T-helper 1 cell (primary cell): ENCODE measurements around the gene IGSF3.

Source experiments
- DNase-seq, 5 donors: peaks; one replicate each; pipeline ENCODE4 v3.0.0-alpha.2; 2012 to 2020

The IGSF3 gene

DNA sequence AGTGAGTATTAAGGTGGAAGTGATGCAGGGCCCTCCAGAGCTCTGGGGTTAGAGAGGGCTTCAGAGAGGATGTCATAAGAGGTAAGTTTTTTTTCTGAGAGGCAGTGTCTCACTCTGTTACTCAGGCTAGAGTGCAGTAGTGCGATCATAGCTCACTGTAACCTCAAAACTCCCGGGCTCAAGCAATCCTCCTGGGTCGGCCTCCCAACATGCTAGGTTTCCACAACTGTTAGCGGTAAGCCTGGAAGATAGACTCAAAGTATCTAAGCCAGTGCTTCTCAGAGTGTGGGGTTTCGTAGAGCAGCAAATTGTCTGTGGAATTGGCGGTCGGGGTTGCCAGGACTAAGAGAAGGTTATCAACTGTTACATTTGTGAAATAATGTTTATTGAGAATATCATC is 18.6 kb upstream of the IGSF3 start:
- no peak for DNase-seq

DNA sequence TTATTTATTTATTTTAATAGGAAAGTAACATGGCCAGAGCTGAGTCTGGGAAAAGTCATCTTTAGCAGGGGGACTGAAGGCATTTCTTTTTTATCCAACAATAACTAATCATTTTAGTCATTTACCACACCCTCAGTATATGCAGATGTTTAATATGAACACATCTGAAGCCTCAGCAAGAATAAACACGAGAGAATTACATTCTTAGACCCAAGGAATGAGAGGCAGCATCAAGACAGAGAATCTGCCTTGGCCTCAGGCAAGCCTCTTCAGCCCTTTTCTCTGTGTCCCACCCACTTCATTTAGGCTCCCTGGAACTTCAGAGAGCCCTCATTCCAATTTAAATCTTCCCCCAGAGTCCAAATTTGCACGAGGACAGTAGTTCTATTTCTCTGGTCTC is 17.0 kb upstream of the IGSF3 start:
- DNase-seq = no peak

DNA sequence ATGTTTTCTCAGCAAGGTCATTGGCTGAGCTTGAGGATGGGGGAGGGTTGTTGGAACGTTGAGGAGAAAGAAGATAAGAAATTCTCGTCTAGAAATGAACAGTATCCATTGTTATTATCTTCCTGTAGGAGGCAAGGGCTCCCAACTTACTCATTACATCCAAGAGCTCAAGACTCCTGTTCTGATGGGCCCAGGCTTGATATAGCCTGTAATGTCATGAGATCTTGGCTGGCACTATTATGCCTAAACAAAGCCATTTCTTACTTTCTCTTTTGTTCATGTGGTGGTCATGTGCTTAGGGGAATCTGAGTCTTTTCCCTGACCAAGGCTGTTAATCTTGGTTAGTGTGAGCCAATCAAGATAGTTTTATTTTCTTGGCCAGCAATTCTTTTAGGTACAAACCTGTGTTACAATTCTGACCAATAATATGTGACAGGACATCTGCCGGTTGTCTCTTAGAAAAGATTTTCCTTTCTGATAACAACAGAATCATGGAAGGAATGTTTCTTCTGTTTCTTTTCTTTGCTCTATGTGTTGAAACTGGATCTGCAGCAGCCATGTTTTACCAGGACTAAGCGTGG is 15.2 kb upstream of the IGSF3 start:
- no peak for DNase-seq

DNA sequence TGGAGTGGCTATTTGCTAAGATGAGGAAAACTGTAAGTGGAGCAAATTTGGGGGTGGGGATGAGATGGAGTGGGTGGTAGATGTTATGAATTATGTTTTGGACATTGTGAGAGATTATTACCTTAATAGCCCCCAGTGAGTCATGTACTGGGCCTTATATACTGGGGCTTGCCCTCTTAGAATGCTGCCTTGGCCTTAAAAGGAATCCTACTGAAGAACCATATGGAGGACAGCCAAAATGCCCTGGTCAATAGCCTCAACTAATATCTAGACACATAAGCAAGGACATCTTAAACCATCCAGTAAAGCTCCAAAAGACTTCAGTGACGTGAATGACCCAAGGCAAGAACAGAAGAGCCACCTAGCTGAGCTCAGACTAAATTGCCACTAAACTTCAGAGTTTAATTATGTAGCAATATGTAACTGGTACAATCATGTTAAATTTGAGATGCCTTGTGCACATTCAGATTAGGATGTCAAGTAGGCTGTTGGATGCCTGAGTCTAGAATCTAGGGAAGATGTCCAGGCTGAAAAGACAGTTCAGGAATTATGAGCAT is 13.9 kb upstream of the IGSF3 start:
- no peak for DNase-seq

DNA sequence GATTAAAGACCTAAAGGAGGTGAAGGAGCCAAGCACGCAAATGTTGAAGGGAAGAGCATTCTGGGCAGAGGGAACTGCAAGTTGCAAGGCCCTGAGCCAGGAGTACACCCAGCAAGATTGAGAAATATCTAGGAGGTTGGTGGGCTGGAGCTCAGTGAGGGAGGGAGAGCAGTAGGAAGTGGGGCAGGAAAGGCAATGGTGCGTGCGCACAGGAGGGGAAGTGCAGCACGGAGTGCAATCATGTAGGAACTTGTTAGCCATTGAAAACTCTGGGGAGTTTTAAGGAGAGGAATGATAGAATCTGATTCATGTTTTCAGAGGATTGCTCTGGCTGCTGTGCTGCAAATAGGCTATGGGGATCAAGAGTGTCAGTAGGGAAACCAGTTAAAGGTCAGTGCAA is 13.2 kb upstream of the IGSF3 start:
- no peak for DNase-seq

DNA sequence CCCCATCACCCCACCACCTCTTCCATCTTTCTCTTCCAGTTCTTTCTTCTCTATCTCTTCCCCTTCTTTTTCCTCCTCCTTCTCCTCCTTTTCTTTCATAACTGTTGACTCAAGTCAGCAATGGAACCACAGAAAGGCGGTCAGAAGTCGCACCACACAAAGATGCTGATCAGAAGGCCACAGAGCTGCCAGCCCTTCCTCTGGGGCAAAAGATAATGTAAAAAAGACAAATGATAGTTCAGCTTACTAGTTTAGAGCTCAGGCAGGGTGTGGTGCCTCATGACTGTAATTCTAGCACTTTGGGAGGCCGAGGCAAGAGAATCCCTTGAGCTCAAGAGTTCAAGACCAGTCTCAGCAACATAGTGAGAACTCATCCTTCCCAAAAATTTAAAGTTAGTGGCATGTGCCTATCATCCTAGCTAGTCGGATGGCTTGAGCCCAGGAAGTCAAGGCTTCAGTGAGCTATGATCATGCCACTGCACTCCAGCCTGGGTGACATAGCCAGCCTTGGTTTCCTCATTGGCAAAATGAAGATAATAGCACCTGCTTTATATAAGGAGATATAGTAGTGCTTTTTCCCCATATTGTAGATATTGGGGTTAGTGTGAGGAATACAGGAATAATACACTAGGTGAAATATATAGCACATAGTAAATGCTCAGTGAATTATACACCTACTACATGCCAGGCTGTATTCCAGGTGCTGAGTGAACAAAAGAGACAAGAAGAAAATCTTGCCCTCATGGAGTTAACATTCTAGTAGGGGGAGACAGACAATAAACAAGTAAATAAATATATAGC is 12.5 kb upstream of the IGSF3 start:
- DNase-seq = no peak

DNA sequence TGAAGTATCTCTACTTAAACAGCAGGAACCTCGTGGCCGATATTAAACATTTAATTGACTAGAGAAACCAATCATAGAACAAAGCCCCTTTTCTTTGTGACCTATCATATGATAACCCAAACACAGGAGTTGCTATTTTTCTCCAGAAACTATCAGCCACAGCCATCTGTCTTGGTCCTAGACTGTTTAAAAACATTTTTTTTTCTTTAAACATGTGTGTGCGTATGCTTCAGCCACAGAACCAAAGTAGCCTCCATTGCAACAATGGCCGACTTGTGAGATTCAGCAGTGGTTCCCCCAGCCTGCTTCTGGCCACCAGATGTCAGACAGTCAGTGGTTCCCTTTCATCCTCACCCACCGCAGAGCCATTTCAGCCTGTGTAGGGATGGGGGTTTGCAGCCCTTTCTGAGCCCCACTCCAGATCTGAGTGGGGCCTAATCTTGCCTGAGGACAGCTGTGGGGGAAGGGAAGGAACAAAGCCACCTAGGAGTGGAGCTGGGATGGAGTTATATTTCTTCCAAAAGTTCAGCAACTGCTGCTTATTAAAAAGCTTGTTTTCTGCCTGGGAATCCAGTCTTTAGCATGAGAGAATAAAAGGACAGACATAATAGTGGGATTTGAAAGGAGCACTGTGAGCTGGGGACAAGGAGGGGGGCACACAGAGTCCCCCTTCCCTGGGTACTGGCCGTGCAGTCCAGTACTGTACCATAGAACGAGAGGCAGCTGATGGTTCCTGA is 11.7 kb upstream of the IGSF3 start:
- DNase-seq = no peak

DNA sequence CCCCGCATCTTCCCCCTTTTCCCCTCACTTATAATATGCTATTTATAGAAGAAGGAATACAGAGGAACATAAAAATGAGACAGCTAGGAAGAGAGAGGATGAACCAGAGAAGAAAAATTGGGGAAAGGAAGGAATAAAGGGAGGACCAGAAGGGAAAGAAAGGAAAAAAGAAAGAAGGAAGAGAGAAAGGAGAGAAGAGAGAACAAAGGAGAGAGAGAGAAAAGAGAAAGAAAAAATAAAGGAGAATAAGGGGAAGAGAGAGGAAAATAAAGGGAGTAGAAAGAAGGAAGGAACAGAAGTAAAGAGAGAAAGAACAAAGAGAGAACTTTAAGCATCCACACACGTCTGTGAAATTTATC is 11.2 kb upstream of the IGSF3 start:
- no peak for DNase-seq

DNA sequence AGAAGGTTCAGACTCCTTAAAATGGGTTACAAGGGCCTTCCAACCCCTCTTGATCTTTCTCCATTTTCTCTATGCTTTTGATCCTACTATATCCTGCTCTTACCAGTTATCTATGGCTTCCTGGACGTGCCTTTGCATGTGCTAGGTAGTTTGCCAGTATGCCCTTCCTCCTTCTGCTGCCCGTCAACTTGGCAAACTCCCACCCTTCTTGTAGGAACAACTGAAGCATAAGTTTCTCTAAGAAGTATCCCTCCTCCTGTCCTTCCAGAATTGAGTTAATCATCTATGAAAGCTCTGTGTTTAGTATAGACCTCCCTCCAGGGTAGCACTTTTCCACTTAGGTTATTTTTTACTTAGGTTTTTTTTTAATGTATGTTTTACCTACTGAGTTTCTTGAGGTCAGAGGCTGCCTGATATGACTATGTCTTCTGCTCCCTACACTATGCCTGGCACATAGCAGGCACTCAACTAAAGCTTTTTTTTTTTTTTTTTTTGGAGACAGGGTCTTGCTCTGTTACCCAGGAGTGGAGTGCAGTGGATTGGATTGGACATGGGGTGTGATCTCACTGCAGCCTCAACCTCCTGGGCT is 10.0 kb upstream of the IGSF3 start:
- DNase-seq = no peak

DNA sequence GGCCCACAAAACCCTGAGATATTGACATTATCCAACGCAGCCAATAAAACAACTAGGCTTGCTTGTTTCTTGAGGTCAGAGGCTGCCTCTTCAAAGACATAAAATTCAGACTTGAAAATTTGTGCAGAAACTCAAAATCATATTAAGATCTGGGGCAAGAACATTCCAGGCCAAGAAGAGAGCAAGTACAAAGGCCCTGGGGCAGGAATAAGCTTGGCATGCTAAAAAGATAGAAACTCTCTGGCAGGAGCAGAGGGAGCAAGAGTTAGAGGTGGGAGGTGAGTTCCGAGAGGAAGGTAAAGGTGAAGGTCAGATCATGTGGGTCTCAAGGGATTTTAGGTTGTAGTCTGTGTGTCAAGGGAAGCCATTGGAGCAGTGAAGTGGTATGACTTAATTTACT is 8.8 kb upstream of the IGSF3 start:
- no peak for DNase-seq

DNA sequence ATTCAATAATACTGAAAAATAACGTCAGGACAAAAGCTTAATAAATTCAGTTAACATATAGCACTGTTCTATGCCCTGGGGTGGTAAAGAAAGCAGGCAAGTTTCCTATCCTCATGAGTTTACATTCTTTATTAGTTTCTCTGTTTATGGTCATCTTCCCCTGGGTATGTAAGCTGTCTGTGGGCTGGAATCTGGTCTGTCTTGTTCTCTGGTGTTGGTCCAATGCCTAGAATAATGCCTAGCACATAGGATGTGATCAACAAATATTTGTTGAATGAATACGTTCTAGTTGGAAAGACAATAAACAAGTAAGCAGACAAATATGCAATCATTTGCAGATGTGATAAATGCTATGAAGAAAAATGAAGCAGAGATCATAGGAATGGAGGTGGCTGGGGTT is 7.2 kb upstream of the IGSF3 start:
- no peak for DNase-seq

DNA sequence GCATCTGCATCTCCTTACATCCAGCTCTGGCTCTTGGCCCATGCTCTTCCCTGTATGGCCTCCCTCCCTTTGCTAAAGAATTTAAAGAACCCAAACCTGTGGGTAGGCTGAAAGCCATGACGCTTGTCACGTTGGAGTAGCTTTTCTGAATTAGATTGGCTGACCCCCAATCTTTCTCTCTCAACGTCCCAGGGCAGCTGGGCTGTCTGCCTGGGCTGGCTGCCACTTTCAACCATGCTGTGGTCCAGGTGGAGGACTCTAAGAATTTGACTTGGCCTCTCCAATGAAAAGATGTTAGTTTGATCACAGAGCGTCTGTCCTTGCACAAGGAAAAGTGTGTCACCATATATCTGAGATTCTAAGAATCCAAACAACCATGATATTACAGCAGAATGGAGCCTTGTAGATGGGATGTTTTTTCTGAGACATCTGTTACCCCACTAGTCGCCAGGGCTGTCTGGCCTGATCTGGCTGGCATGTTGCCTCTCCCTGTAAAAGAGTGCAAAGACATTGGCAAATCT is 6.5 kb upstream of the IGSF3 start:
- DNase-seq = no peak

DNA sequence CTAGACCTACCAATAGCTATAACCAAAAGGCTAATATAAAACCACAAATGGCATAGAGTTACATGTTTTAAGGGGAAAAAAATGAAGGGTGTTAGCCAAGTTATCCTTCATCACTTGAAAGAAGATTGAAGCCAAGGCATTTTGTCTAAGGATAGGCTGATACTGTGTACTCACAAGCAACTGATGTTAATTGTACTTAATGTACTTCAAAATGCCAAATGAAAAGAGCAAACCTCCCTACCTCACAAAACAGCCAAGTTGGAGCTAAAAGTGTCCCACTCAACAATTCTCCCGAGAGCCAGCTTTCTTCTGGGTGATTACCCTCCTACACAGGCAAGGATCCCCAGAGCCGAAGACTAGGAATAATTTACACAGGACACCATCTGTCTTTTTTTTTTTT is 4.4 kb upstream of the IGSF3 start:
- DNase-seq = no peak

DNA sequence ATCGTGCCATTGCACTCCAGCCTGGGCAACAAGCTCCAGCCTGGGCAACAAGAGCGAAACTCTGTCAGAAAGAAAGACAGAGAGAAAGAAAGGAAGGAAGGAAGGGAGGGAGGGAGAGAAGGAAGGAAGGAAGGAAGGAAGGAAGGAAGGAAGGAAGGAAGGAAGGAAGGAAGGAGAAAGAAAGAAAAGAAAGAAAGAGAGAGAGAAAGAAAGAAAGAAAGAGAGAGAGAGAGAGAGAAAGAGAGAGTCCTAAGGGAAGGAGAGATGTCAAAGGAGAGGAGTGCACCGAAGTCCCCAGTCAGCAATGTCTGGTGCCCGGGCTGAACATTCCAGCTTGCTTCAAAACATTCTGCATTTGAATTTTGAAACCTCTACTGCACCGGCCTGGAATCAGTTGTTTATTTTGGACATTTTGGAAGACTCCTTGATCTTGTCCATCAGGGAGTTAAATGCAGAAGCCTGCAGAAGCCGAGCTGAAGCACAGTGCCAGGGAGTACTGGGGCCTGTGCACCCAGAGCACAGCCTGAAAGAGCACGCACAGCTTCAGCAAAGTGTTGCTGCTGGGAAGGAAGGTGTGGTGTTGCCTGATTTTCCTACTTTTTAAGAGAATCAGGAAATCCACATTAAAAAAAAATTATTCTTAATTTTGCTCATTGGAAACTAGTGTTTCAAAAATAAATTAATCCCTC is 3.7 kb upstream of the IGSF3 start:
- no peak for DNase-seq

DNA sequence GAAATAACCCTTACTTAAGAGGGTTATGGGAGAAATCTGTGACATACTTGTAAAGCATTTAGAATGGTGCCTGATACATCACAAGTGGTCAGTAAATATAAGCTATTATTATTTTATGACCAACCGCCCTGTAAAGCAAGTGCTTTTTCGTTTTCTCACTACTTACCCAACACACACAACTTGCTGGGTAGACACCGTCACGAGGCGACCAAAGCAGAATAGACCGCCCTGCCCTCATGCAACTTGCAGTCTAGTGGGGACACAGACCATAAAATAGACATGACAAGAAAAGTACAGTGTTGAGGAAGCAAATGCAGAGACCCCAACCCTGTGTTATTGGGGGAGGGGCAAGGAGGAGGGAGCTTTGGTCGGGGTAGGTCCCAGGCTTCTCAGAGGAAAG is 744 bp upstream of the IGSF3 start:
- DNase-seq = no peak

DNA sequence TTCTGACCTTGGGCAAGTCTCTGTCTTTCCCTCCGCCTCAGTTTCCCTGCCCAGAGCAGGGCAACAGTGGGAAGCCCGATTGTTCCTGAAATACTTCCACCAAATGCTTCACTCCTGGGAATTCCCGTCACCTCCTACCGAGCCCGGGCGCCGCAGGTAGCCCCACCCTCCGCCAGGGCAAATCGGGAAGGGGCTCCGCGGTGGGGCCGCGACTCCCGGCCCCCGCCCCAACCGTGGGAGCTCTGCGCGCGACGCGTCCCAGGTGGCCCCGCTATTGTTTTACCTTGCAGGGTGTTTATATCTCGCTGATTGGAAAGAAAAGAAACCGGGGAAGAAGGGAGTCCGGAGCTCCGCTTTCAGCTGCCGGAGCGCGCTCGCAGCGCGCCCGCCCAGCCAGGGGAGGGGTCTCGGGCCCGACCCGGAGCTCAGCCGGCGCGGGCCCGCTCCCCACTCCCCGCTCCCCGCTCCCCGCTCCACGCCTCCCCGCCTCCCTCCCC is 407 bp downstream of the IGSF3 start:
- no peak for DNase-seq

DNA sequence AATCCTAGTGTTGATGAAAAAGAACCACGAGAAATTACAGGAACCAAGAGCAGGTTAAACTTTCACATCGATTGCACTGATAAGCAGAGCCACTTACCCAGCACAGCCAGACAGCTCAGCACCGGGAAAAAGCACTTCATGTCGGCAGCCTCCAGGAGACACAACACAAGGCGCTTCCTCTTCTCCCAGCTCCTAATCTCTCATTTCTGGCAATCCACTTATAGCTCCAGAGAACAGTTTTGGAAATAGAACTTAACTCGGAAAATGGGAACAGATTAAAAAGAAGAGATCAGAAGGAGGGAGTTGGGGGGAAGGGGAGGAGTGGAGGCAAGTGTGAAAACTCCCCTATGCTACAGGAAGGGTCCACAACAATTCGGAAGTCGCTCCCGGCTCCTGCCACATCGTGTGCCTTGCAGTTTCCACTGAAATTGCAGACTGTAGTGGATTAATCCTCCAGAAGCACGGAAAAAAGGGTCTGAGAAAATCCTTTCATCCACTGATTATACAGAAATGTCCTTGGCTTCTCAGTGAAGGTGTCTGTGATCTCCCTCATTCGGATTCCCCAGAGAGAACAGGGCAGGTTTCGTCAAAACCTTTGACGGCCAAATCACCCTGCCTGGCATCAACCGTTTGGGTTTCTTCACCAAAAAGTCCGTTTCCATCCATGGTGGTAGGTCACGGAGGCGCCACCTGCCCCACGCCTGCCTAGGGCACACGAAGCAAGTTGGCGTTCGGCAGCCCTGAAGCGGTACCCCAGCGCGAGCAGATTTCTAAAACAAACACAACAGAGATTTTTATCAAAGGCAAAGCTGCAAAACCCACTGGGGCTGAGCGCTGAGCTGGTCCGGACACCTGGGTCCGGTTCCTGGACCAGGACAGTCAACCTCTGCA is 1.1 kb downstream of the IGSF3 start:
- no peak for DNase-seq

DNA sequence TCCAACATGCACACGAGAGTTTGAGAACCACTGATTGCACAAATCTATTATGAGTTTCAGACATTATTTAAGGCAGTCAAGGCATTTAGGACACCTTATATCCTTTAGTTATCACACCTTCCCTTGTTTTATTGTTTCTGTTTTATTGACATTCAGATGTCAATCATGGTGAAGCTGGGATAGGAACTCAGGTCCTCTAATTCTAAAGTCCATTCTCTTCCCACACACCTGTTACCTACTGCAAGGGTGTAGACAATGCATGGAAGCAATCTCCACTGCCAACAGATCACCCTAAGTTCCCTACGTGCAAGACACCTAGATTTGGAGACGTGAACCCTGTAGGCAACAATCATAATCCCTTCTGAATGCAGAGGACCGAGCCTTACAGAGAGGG is 2.6 kb downstream of the IGSF3 start:
- DNase-seq = no peak

DNA sequence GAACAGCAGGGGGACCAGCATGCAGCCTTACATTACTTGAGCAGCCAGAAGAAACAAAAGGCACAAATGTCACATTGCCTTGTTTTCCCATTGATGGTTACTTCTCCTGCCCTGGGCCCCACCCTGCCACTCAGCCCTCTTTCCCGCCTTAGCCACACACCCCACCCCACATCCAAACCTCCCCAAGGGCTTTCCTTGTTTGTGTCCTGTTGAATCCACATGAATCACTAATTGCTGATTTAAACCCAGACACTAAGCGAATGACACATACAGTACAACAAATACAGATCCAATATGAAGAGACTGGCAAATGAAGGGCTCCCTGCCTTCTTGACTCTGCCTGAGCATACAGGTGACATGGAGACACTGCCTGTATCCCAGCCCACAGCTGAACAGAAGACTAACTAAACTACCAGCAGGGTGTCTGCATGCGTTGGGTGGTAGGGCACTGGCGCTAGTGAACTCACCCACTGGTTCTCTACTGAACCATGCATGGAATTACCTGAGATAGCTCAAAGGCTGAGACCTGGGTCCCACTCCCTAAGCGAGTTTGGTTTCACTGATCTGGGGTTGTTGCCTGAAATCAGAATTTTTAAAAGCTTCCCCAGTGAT is 3.1 kb downstream of the IGSF3 start:
- no peak for DNase-seq

DNA sequence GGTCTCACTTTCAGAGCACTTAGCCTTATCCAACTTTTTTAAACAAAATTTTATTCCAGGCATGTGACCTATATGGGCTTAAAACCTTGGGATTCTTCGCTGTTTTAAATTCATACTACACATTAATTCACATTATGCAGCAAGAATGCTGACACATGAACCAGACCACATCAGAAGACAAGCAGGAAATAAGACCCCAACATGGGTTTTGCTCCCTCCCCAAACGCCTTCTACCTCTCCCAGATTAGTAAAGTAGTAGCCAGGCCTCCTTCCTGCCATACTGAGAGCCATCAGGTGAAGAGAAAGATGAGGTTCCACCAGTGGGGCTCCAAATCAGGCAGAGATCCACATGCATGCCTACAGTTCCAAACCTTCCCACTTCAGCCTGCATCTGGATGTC is 3.7 kb downstream of the IGSF3 start:
- no peak for DNase-seq

DNA sequence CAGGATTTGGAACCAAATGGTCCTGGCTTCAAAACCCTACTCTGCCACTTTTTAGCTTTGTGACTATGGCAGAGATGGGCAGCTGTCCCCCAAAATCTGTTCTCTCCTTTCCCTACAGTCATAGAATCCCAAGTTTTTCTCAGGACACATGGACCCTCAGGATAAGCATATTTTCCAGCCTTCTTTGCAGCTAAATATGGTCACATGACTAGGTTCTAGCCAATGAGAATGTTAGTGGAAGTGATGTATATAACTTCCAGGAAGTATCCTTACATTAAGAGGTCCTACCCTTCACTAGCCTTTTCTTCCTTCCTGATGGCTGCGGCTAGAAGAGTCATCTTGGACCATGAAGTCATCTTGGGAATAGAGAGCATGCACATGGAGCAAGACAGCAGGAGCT is 5.9 kb downstream of the IGSF3 start:
- DNase-seq = no peak
